Uterus (tissue), 2 donors: ENCODE results near the gene MREG.

Source experiments
- POLR2A ChIP-seq, 2 donors: fragments of 450-650 bp; IDR thresholded peaks; one replicate each; pipeline ENCODE4 v1.6.1; 2016; ENCODE audit warnings: antibody characterized with exemption in 2 of 2, mild to moderate bottlenecking in 1 of 2, moderate library complexity in 1 of 2
- TF ChIP-seq, protein P1 (sequence below), 4 experiments: fragments of 200-600 bp in 2 of 4; fragments of 450-650 bp in 2 of 4; sonication (generic) in 2 of 4; IDR thresholded peaks; one replicate each; pipeline ENCODE4 v1.5.1; 2016 to 2019; ENCODE audit warnings: antibody characterized with exemption in 4 of 4, mild to moderate bottlenecking in 2 of 4, moderate library complexity in 1 of 4

DNA sequence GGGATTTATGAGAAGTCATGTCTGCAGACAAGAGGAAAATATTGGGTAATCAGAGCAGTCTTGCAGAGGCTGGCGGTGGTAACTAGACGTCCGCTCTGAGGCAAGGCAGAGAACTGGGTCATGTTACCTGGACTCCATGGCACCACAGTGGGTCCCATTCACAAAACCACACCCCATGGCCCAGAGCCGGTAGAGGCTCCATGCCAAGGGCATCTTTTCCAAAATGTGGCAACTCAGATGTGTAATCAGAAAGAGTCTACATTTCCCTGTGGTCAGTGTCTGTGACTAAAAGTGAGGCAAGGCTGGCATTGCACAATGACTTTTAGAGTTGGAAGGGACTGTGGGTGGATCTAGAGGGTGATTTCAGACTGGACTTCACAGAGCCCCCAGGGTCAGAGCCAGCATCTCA lies 113.1 kb downstream of the MREG start:
- no peak for TF ChIP-seq POLR2A (IDR thresholded peaks at IDR 0.05)
- TF ChIP-seq, protein P1, sequence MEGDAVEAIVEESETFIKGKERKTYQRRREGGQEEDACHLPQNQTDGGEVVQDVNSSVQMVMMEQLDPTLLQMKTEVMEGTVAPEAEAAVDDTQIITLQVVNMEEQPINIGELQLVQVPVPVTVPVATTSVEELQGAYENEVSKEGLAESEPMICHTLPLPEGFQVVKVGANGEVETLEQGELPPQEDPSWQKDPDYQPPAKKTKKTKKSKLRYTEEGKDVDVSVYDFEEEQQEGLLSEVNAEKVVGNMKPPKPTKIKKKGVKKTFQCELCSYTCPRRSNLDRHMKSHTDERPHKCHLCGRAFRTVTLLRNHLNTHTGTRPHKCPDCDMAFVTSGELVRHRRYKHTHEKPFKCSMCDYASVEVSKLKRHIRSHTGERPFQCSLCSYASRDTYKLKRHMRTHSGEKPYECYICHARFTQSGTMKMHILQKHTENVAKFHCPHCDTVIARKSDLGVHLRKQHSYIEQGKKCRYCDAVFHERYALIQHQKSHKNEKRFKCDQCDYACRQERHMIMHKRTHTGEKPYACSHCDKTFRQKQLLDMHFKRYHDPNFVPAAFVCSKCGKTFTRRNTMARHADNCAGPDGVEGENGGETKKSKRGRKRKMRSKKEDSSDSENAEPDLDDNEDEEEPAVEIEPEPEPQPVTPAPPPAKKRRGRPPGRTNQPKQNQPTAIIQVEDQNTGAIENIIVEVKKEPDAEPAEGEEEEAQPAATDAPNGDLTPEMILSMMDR (IDR thresholded peaks at IDR 0.05), result no peak
